Retinal pigment epithelial cell (primary cell): ENCODE measurements around the gene PRR20C.
"Not testable (repeated sequence)": the region's sequence is repeated elsewhere in the genome, so short reads cannot be mapped to it uniquely, and the experiment has no call there.

Experiments
- DNase-seq: peaks from one replicate; pipeline ENCODE4 v3.0.0-alpha.2; 2010; ENCODE audit warnings: low read depth
- H3K4me3 ChIP-seq: 2 replicates; pipeline ENCODE4 v1.5.1; 2011; ENCODE audit warnings: mild to moderate bottlenecking, low read length, control low read depth, moderate library complexity
- CTCF ChIP-seq: conservative IDR thresholded peaks from 2 replicates; pipeline ENCODE4 v1.5.1; 2011; ENCODE audit warnings: low read depth, low read length, control low read depth, inconsistent platforms

Gene PRR20C

DNA sequence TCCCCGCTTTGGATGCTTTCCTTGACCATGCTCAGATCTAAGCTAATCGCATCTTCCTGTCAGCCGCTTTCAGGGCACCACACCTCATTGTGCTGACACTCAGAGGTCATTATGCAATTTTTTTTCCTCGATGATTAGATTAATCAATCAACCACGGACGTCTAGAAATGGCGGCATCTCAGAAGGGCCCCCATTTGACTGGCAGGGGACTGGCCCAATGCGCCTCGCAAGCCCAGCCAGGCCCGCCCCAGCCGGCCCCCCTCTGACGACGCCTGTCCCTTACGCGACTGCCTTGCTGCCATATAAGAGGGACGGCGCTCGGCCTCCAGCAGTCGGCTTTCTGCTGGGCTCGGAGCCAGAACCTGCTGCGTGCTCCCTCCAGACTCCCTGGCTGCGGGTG lies at the start of gene PRR20C:
TSS of gene PRR20C (plus strand) at position 301 of the 400 bp plus-strand sequence. CDS start 387 bp downstream, outside the sequence.
- not testable (repeated sequence) for DNase-seq

DNA sequence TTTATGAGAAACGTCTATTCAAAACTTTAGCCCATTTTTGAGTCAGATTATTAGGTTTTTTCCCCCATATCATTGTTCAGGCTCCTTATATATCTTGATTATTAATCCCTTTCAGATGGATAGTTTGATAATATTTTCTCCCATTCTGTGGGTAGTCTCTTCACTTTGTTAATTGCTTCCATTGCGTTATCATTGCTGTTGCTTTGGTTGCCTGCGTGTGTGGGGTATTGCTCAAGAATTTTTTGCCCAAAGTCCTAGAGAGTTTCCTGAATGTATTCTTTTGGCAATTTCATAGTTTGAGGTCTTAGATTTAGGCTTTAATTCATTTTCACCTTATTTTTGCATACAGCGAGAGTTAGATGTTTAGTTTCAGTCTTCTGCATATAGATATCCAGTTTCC lies 38.9 kb upstream of the PRR20C start:
- TF ChIP-seq CTCF = no peak
- DNase-seq = no peak
- no peak overlapping the region for H3K4me3 ChIP-seq

More for the DNA sequence above, at the start of gene PRR20C:
- H3K4me3 ChIP-seq = not testable (repeated sequence)

DNA sequence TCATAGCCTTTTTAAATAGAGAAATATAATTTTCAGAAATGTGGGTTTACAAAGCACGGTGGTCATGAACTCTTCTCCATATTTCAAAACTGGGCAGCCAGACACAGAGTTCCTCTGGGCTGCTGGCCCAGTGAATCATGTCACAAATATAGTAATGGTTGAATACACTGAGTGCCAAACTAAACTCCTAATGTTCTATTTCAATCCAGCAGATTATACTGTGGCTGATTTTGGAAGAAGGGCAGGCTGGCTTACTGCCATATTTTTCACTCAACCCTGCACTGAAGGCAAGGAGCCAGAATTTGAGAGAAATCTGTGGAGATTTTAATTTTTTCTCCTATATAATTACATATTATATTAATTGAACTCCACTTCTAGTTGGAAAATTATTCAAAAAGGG lies 30.2 kb upstream of the PRR20C start:
- no peak for TF ChIP-seq CTCF
- no peak overlapping the region for H3K4me3 ChIP-seq
- DNase-seq = peak; percentile 77

- H3K4me3 ChIP-seq = no peak overlapping the region
- no peak for DNase-seq
- no peak for TF ChIP-seq CTCF
Observed at GRCh38 chr13:57128909-57129308, 25.0 kb upstream of the PRR20C start.

- no peak overlapping the region for H3K4me3 ChIP-seq
- DNase-seq = no peak
- TF ChIP-seq CTCF = no peak
Observed at GRCh38 chr13:57136093-57136492, 17.8 kb upstream of the PRR20C start.

DNA sequence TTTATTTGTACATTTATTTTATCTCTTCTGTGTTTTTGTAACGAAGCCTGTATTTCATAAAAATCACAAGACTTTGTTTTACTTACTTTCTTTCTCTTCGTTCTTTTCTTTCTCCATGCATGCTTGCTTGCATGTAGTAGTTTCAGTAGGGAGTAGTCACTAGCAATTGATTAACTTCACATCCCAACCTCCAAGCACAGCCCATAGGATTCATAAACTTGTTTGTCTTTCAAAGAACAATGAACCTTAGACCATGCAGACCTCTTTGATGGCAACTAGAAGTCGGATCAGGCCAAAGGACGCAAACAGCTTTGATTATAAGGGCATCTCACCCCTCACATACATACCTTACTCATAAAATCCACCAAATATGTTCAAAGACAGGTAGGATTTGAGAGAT lies 16.3 kb upstream of the PRR20C start:
- no peak overlapping the region for H3K4me3 ChIP-seq
- no peak for TF ChIP-seq CTCF
- no peak for DNase-seq

- no peak for TF ChIP-seq CTCF
- no peak overlapping the region for H3K4me3 ChIP-seq
- DNase-seq = no peak
Observed at GRCh38 chr13:57138988-57139387, 14.9 kb upstream of the PRR20C start.

DNA sequence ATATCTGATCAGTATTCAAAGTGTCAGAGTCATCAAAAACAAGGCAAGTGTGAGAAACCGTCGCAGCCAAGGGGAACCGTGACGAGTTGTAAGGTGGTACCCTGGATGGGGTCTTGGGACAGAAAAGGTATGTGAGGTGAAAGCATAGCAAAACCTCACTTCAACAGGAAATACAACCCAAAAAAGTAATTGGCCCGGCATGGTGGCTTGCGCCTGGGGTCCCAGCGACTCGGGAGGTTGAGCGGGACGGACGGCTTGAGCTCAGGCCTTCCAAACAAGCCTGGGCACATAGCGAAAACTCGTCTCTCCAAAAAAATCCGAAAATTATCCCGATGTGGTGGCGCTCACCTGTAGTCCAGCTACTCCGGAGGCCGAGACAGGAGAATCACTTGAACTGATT lies 14.1 kb upstream of the PRR20C start:
- not testable (repeated sequence) for H3K4me3 ChIP-seq, DNase-seq

GRCh38 chr13:57140235-57140968 lies 13.5 kb upstream of the PRR20C start, which contains the start of gene PRR20A:
TSS of gene PRR20A (plus strand) at chr13:57140918. CDS start at chr13:57141305, 387 bp downstream.
- H3K4me3 ChIP-seq, DNase-seq: not testable (repeated sequence)

GRCh38 chr13:57147188-57147587 lies 6.7 kb upstream of the PRR20C start, which contains the start of gene PRR20B:
TSS of gene PRR20B (plus strand) at chr13:57147488. CDS start at chr13:57147875, 387 bp downstream.
- not testable (repeated sequence) for DNase-seq, H3K4me3 ChIP-seq

DNA sequence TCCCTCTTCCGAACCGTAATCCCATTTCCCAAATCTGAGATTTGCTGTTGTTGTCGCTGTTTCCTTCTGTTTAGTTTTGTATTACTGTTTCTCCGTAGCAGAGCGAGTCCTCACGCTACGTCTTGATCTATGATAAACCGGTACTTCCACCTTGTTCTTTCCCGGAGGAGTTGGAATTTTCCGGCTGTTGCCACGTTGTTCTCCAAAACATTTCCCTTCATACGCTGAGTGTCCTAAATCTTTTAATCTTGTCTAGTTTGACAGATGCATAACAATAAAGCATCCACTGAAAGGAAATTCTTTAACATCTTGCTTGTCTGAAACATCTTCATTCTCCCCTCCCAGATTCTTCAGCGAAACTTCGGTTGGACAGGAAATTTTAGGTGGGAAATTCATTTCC lies 5.8 kb upstream of the PRR20C start:
- H3K4me3 ChIP-seq, DNase-seq: not testable (repeated sequence)

DNA sequence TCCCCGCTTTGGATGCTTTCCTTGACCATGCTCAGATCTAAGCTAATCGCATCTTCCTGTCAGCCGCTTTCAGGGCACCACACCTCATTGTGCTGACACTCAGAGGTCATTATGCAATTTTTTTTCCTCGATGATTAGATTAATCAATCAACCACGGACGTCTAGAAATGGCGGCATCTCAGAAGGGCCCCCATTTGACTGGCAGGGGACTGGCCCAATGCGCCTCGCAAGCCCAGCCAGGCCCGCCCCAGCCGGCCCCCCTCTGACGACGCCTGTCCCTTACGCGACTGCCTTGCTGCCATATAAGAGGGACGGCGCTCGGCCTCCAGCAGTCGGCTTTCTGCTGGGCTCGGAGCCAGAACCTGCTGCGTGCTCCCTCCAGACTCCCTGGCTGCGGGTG lies 6.5 kb downstream of the PRR20C start, which contains the start of gene PRR20D:
TSS of gene PRR20D (plus strand) at position 301 of the 400 bp plus-strand sequence. CDS start 387 bp downstream, outside the sequence.
- not testable (repeated sequence) for H3K4me3 ChIP-seq, DNase-seq
